GM18502 (cell line): ENCODE measurements around the gene MESP2.
A peak's percentile ranks its signal among the peaks of the same experiment; 100 is the strongest.

Experiments used
- ATAC-seq: cut with Tn5 transposase; IDR thresholded peaks from one replicate; pipeline ENCODE4 v1.9.1; 2021; ENCODE audit warnings: mild to moderate bottlenecking; ENCODE audit not compliant: unreplicated experiment, poor library complexity

MESP2 gene, protein sequence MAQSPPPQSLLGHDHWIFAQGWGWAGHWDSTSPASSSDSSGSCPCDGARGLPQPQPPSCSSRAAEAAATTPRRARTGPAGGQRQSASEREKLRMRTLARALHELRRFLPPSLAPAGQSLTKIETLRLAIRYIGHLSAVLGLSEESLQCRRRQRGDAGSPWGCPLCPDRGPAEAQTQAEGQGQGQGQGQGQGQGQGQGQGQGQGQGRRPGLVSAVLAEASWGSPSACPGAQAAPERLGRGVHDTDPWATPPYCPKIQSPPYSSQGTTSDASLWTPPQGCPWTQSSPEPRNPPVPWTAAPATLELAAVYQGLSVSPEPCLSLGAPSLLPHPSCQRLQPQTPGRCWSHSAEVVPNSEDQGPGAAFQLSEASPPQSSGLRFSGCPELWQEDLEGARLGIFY

DNA sequence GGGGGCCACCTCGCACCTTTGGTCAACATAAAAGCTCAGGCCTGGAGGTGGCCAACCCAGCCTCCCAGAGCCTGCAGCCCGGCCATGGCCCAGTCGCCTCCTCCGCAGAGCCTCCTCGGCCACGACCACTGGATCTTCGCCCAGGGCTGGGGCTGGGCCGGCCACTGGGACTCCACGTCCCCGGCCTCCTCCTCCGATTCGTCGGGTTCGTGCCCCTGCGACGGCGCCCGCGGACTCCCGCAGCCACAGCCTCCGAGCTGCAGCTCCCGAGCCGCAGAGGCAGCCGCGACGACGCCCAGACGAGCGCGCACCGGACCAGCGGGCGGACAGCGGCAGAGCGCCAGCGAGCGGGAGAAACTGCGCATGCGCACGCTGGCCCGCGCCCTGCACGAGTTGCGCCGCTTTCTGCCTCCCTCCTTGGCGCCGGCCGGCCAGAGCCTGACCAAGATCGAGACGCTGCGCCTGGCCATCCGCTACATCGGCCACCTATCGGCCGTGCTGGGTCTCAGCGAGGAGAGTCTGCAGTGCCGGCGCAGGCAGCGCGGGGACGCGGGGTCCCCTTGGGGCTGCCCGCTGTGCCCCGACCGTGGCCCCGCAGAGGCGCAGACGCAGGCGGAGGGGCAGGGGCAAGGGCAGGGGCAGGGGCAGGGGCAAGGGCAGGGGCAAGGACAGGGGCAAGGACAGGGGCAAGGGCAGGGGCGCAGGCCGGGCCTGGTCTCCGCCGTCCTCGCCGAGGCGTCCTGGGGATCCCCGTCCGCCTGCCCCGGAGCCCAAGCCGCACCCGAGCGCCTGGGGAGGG is at the start of gene MESP2:
Gene MESP2 (plus strand): TSS at position 59 of the 799 bp plus-strand sequence. CDS start 26 bp downstream, at position 85.
- ATAC-seq: peak; percentile 69

DNA sequence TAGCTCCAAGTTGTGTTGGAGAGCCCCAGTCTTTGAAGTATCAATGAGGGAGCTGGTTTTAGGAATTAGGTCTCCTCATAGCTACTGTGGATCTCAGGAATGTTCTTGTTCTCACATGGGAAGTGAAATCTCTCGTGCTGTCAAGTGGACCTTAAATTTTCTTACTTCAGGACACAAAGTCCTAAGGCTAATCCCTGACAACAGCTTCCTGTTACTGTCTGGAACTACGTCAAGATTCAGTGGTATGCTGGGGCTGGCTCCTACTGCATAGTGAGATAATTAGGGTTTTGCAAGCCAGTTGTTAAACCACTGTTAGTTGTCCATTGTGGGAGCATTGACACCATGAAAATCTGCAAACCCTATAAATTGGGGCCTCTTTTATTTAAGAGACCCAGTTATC is 47.9 kb upstream of the MESP2 start:
- ATAC-seq: no peak

DNA sequence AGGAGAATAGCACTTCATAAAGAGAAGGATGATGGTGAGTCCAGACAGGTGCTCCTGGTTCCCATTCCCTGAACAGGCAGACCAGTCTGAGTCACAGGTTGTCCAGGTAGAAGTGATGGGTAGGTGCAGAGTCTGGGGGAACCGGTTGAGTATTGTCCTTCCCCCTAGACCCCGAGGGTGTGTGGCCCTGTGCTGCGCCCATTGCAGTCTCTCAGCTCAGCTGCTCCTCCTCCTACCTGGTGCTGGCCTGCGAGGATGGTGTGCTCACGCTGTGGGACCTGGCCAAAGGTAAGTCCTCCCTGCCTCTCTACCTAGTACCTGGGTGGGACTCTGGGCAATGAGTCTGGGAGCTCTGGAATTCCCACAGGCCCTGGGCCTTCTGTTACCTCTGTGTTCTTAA is 44.9 kb upstream of the MESP2 start:
- ATAC-seq: no peak

DNA sequence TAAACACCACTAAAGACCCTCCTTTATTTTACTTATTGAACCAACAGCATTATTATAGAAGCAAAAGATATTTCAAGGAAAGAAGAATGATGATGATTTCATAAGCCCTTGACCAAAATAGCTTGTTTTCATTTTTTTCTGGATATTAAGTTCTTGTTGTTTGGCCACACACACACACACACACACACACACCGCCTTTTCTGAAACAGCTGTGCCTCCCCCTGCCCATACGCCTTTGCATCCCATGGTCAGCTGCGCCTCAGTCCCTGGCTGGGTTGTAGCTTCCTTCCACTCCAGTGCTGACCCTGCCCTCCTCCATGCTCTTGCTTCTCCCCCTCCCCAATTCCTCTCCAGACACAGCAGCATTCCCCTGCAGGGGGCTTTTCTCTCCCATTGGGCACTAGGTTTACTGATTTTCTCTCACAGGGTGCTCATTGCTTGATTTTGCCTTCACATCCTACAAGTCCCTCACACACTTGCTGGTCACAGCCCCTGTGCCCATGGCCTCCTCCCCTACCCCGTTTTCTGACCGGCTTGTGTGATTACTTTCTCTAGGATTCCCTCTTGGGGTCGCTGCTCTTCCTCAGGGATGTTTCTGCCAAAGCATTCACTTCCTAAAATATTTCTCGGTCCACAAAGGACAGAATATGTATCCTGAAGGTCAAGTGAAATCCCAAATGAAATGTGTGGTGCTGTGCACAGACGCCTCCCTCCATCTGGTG is 43.5 kb upstream of the MESP2 start:
- no peak for ATAC-seq

DNA sequence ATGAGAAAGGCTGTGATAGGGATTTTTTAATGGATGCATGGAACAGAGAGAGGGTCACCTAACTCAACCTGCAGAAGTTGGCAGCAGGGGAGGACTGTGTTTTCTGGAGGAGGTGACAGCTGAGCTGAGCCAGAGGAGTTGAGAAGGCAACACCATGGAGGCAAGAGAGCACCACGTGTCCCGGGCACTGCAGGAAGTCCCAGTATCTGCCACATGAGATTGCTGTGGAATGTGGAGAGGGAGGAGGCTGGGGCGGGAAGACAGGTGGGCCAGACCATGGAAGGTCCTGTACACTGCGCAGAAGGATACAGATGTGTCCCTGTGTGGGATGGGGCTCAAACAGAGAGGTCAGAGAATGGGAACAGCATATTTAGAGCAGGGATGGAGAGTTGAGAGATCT is 40.4 kb upstream of the MESP2 start:
- ATAC-seq: no peak

DNA sequence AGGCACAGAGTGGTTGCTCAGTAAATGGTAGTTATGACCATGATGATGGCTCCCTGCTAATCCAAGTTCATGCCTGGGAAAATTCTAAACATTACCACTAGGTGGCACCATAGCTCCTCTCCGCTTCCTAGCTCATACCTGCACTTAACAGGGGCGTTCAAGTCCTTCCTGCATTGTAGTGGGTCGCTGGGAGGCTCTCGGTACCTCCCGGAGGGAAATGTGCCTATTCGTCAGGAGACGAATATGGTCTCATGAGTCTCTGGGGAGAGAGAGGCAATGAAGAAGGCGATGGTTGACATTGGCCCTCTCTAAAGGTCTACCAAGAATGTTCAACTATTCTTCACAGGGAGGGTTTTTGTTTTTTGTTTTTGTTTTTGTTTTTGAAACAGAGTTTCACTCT is 36.0 kb upstream of the MESP2 start:
- peak; percentile 68 for ATAC-seq

DNA sequence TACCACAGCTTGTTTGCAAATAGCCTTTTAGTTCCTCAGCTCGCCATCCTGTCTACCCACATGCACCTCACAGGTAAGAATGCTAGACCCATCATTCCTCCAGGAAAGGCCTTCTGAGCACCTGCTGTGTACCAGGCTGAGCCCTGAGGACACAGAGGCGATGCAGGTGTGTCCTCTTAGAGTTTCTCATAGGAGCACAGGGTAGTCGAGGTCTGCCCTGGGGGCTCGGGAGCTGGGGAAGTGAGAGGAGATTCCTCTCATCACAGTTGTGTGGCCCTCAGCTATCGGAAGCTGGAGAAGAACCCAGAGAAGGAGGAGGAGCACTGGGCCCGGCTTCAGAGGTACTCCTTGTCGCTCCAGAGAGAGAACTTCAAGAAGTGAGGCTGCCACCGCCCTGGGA is 33.1 kb upstream of the MESP2 start:
- no peak for ATAC-seq

DNA sequence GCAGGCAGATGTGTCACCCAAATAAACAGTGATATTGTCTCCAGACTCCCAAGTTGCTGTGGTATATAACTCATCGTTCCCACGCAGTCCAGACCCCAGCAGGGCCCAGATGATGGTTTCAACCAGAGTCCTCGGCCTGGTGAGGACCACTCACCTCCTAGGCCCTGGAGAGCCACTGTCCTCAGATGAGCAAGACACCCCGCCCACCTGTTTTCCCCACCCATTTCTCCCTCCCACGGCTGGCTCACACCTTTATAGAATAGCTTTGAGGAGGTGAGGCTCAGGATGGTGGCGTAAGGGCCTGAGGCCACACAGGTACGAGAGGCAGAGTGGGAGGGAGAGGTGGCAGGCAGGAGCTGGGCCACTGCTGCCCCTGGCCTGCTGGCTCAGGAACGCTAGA is 32.5 kb upstream of the MESP2 start:
- no peak for ATAC-seq

DNA sequence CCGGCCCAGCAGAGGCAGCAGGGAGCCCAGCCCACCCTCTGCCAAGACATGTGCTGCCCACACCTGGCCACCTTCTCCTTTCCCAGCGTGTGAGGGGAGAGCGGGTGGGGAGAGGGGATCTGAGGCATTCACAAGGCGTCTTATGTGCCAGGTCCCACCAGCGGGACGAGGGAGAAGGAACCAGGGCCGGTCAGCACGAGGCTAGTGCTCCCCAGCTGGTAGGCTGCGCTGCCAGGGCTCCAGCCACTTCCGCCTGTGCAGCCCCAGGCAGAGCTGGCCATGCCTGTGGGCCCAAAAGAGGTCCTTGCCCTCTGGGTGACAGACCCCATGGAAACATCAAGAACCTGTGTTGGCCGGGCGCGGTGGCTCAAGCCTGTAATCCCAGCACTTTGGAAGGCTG is 31.0 kb upstream of the MESP2 start:
- ATAC-seq: no peak

DNA sequence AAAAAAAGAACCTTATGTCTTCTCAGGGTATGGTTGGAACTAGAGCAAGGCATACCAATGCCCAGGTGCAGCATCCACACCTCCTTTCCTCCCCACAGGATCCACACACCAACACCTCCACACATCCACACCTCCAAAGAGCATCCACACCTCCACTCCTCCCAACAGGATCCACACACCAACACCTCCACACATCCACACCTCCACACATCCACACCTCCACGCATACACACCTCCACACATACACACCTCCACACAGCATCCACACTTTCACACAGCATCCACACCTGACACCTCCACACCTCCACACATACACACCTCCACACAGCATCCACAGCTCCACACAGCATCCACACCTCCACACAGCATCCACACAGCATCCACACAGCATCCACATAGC is 30.4 kb upstream of the MESP2 start:
- ATAC-seq: no peak

DNA sequence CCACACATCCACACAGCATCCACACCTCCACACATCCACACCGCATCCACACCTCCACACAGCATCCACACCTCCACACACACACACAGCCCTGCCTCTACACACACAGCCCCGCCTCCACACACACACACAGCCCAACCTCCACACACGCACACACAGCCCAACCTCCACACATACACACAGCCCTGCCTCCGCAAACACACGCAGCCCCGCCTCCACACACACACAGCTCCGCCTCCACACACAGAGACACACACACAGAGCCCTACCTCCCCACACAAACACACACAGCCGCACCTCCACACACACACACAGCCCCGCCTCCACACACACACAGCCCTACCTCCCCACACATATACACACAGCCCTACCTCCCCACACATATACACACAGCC is 29.7 kb upstream of the MESP2 start:
- ATAC-seq: no peak

DNA sequence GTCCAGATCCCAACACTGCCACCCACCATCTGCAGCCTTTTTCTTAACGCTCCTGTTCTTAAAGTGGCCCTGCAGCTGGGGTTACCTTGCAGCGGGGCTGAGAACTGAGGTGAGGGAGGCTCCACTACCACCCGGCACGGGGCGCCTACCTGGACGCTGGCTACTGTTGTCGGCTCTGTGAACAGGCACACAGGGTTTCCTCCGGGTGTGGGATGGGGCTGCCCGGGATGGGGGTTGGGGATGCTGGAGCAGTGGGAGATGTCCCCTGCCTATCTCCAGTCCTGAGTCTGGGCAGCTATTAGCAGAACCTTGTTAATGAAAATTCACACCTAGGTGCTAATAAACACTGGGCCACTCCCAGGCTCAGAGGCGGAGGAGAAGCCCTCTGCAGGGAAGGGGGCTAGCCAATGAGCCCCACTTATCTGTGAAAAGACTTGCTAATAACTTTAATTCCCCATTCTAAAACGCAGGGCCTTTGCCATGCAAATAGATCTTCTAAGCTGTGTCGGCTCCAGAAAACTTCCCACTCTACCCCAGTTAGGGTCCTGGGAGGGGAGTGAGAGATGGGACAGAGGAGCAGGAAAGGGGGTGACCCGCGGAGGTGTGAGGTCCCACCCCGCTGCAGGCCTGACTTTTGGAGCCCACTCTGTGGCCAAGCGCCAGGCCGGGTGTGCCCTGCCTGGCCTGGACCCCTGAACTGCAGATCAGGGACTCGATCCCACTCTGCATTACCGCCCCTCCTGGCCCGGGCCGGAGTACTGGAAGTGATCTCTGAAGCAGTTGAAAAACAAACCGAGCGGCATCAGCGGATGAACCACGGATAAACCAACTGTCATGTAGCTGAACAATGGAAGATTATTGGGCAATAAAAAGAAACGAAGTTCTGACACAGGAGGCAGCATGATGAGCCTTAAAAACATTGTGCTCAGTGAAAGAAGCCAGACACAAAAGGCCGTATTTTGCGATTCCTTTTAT is 28.1 kb upstream of the MESP2 start:
- ATAC-seq: no peak

DNA sequence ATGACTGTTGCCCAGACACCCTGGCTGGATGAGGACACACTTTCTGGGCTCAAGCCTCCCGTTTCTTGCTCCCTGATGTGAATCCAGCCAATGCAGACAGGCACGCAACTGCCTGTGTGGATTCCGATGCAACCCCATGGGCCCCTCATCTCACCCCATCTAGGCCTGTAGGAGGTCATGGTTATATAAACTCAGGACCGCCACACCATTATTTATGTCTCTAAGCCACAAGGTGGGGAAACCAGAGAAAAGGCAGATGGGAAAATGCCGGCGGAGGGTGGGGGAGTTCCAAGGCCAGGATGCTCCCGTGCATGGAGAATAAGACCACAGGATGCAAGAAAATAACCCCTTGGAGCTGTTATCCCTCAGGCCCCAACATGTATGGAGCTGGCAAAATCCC is 27.1 kb upstream of the MESP2 start:
- ATAC-seq: no peak

DNA sequence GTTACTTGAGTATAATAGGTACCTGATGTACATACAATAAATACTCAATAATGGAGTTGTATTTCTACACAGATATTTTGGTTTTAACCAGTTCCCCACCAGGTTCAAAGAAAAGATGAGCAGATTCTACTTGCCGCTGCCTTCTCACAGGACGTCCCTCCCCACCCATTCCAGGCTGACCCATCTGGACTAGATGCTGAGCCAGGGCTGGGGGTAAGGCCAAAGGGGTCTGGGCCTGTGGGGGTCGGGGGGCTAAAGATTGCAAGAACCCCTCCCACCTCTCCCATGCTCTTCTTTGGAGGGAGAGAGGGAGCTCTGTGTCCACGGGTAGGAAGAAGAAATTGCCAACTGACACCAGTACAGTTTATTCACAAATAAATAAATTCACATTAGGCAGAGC is 26.6 kb upstream of the MESP2 start:
- no peak for ATAC-seq

DNA sequence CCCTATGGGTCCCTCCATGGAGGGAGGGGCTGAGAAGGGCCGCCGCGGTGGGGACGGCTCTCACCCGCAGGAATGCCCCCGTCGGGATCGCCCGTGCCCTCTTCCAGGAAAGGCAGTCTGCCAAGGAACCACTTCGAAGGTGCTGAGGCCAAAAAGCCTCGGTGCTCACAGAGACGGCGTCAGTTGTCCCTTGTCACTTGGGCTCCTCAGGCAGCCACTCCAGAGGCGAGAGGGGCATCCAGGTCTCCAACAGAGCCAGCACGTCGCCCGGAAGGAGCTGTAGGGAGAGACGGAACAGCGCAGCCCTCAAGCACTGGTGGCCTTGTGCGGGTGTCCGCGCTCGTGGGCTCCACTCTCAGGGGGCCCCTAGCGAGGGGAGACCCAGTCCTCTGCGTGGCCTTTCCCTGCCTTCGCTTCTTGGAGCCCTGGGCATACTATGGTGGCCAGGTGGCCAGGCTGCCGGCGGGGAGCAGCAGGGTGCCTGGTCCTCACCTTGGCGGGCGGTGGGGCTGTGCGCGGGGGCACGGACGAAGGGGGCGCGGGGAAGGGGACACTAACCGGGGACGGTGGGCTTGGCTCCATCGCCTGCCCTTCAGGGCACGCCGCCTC is 26.1 kb upstream of the MESP2 start:
- no peak for ATAC-seq

DNA sequence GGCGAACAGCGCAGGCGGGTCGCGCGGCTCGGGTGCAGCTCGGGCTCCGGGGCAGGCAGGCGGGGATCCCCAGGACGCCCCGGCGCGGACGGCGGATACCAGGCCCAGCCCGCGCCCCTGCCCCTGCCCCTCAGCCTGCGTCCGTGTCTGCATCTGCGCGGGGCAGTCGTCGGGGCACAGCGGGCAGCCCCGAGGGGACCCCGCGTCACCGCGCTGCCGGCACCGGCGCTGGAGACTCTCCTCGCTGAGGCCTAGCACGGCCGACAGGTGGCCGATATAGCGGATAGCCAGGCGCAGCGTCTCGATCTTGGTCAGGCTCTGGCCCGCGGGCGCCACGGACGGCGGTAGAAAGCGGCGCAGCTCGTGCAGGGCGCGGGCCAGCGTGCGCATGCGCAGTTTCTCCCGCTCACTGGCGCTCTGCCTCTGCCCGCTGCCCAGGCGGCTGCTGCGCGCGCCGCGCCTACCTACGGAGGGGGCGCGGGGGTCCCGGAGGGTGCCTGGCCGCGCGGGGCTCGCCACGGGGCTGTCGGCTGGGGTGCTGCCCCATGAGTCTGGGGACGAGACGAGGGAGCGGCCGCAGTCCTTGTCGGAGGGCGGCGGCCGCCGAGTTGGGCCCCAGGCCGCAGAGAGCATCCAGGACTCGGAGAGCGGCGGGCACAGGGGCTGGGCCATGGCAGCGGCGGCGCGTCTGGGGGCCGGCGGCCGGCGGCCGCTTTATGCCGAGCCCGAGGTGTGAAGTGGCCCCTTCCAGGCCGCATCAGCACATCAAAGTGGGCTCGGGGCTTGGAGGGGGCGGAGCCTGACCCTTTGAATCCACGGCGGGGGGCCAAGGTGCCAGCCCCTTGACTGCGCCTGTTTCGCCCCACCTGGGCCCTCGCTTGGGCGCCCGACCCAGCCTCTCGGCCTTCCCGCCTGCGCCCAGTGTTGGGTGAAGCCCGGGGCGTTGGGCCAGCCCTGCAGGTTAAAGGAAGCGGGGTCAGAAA is 25.3 kb upstream of the MESP2 start, which contains the start of gene MESP1:
Gene MESP1 (minus strand): TSS at position 690 of the 983 bp plus-strand sequence. CDS start 18 bp downstream, at position 672.
- ATAC-seq: peak; percentile 92

DNA sequence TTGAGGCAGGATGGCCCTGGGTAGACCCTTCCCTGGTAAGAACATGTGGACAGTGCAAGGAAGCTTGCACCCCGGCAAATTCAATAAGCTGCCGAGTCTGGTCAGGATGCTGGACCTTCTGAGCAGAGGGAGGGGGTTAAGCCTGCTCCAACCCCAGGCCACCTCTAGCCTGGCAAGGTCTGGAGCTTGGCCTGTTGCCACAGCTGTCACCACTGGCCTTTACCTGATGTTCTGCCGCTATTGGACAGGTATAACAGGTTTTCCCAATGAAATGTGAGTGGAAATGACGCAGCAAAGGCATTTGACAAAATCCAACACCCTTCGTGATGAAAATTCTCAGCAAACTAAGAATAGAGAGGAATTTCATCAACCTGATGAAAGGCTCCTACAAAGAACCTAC is 24.4 kb upstream of the MESP2 start:
- no peak for ATAC-seq

DNA sequence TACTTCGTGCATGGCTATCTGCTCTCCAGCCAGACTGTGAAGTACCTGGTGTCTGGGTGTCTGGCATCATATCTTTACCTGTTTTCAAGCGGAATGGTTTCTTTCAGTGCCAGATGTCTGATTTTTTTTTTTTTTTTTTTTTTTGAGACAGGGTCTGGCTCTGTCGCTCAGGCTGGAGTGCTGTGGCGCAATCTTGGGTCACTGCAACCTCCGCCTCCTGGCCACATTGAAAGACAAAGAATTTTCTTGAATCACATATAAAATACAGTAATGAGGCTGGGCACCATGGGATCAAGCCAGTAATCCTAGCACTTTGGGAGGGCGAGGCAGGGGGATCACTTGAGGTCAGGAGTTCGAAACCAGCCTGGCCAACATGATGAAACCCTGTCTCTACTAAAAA is 22.3 kb upstream of the MESP2 start:
- no peak for ATAC-seq
